DMS153 treated with DMSO at 0.1 percent for 48 hours (cell line): Measurements from ENCODE around the gene STAT4.
A peak's percentile ranks its signal among the peaks of the same experiment; 100 is the strongest.

ENCODE experiments used
- DNase-seq: peaks from one replicate; lab custom pipeline; 2025; ENCODE audit not compliant: unreplicated experiment; lab: John Stamatoyannopoulos, UW

The STAT4 gene

DNA sequence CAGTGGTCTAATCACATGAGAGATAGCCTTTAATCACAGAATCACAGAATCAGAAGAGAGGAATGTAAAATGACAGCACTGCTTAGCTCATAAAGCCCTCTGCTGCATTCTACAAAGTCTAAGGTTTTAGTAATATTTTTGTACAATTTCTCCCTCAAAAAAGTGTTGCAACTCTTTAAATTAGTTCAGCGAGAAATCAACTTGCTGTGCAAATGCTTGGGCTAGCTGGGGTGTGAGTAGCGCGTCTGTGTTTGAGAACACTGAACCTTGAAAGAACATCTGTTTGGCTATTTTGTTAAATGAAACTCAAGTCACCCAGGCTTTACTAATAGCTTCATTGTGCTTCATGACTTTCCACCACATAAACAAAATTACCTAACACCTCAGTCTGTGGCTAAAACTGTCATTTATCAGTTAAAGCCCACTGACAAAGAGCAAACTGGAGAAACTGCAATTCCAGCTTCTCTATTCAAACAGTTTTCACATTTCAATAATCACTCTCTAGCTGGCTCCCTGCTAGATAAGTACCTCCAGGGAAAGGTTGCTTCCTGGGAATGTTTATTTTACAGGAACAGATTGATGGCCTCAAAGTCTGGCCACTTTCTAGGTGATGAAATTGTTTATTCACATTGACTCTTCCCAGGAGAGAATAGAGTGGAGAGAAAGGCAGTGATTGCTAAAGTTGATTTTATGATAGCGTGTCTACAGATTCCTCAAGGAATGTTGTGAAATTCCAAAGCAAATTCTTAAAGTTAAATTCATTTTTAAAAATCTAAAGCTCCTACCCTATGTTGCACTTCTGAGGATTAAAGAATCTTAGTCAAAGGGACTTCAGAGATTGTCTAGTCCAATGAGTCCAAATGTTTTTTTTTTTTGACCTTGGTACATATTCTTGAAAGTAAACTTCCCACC lies 100.8 kb downstream of the STAT4 start:
- no peak for DNase-seq

GRCh38 chr2:191048073-191048472 lies 102.7 kb downstream of the STAT4 start:
- no peak for DNase-seq

- DNase-seq = no peak
Measured at GRCh38 chr2:191045141-191045540, 105.7 kb downstream of the STAT4 start.

DNA sequence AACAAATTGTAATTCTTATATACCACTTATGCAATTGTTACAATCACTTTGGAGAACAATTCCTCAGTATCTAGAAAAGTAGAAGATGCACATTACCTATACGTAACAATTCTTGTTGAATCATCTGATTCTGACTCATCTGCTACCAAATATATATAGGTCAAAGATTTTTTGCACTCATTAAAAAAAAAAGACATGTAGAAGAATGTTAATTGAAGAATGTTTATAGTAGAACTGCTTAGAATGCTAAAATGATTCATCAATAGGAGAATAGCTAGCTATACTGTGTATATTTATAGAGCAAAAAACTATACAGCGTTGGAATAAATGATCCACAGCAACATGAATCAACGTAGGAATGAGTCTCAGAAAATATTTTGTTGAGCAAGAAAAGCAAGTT lies 107.4 kb downstream of the STAT4 start:
- DNase-seq = no peak

GRCh38 chr2:191041418-191042161 lies 109.2 kb downstream of the STAT4 start:
- DNase-seq = no peak

DNA sequence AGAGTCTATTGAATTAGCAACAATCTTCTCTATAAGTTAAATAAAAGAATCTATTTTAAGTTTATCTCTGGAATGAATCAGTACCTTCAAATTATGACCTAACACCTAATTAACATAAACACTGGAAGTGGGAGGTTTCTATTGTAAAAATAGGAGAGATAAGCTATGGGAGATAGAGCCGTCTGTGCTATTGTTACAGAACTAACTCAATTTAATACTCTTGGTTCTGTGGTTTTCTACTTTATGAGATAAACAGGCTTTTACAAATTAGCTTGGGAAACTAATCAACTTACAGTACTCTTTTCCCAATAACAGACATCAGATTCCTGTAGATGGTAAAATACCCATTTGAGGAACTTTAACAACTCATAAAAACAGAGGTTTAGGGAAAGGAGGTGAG lies 111.2 kb downstream of the STAT4 start:
- no peak for DNase-seq

GRCh38 chr2:191038741-191039140 lies 112.1 kb downstream of the STAT4 start:
- DNase-seq = no peak

DNA sequence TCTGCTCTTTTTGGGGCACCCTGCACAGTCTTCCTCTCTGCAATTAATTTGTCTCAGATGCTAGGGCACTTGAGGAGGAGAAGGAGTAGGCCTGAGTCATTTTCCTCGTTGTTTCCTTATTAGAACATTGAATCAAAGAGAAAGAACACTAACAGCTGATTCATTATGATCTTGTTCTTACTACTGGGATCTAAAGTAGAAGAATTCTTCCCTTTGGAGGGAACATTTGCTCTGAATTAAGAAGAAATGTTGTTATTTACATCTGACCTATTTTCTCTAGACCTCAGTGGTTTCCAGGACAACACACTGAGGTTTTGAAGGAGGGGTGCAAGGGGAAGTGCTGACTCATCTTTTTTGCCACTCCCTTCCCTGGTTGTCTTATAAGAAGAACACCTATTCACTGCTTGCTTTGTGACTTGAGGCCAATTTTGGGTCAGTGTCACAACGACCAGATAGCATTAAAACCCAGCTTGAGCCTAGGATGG lies 112.5 kb downstream of the STAT4 start:
- DNase-seq = no peak

GRCh38 chr2:191037351-191037750 lies 113.4 kb downstream of the STAT4 start:
- DNase-seq = no peak

GRCh38 chr2:191036363-191036762 lies 114.4 kb downstream of the STAT4 start:
- no peak for DNase-seq

DNA sequence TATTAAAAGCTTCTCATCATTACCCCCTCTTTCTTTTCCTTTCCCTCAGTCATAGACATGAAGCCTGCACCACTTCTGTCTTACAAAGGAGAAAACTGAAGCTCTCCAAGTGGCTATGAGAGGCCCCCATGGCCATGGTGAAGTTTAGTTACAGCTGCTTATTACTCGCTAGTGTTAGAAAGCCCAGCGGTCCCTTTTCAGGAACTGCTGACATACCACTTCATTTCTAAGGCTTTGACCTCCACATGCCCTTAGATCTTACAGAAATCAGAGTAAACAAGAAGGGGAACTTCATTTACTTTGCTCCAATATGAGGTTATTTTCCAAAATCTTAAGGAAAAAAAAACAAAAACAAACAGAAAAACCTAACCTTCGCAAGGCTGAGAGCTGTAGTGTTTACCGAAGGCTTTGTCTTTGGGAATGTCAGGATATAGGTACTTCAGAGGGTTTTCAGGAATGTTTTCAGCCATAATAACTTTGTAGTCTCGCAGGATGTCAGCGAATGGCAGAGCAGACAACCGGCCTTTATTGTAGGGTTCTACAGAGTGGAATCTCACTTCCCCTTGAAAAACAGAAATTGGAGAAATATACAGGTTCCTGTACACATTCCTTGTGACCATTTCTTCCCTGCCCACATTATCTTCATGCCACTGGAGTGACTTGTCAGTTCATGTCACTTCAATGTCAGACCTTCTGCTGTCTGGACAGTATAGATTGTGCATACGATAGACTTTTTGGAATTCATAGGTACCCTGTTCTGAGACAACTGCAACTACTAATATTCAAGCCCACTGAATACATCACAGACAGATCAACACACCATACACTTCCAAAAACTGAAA lies 118.0 kb downstream of the STAT4 start:
- no peak for DNase-seq

GRCh38 chr2:191031256-191031655 lies 119.5 kb downstream of the STAT4 start:
- no peak for DNase-seq

GRCh38 chr2:191030521-191031154 lies 120.2 kb downstream of the STAT4 start:
- DNase-seq = peak; percentile 43

DNA sequence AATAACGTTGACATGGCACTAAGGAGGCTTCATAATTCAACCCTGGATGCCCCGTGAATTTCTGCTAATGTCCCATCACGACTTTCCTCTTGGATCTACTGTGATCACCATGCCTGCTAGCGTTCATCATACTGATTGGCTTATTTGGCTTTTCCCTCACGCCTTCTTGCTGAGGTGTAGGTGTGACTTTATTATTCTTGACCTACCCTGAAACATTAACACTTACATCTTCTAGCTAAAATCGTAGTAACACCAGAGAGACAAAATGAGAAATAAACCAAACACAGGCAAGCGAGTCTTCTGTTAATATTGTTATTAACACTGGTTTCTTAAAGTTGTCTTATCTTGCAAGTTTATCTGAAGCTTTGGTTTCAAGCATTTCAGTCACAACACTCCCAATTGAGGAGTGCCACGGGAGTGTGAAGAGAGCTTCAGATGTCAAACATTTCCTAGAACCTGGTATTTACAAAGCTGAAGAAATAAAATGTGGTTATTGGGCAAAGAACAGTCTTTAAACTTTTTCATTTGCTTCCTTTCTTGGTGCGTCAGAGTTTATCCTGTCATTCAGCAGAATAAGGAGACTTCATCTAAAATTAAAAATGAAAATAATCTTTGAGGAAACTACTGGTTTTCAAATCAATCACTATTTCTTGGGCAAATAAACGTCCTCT lies 121.4 kb downstream of the STAT4 start:
- no peak for DNase-seq

DNA sequence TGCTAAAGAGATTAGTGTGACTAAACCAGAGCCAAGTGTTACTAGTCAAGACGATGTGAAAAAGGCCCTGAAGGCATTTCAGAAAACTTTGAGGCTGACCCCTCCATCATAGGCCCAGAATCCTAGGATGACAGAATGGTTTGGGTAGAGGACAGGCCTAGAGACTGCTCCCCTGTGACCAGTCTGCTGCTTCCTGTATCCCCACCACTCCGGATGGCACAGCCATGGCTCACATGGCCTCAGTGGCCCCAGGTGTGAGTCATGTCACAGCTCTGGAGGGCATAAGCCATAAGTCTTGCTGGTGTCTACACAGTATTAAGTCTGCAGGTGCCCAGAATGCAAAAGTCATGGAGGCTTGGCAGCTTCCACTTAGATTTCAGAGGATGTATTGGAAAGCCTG lies 124.4 kb downstream of the STAT4 start:
- DNase-seq = no peak

- DNase-seq = no peak
Measured at GRCh38 chr2:191025135-191025534, 125.7 kb downstream of the STAT4 start.

- no peak for DNase-seq
Measured at GRCh38 chr2:191023235-191023679, 127.5 kb downstream of the STAT4 start.

GRCh38 chr2:191020742-191021381 lies 129.9 kb downstream of the STAT4 start:
- DNase-seq = no peak

- DNase-seq = peak; percentile 92
Measured at GRCh38 chr2:191020221-191020741, 130.5 kb downstream of the STAT4 start.
